ENCODE measurements around the gene IRAK2. TPM values are rescaled to one million over a fixed set of nuclear protein-coding genes. Genes with fewer than 3 reads are reported as not detected.

The IRAK2 gene
- total RNA-seq, 4 donors from 2014 or later: 6.1 to 23.8 (median 7.6) TPM

DNA sequence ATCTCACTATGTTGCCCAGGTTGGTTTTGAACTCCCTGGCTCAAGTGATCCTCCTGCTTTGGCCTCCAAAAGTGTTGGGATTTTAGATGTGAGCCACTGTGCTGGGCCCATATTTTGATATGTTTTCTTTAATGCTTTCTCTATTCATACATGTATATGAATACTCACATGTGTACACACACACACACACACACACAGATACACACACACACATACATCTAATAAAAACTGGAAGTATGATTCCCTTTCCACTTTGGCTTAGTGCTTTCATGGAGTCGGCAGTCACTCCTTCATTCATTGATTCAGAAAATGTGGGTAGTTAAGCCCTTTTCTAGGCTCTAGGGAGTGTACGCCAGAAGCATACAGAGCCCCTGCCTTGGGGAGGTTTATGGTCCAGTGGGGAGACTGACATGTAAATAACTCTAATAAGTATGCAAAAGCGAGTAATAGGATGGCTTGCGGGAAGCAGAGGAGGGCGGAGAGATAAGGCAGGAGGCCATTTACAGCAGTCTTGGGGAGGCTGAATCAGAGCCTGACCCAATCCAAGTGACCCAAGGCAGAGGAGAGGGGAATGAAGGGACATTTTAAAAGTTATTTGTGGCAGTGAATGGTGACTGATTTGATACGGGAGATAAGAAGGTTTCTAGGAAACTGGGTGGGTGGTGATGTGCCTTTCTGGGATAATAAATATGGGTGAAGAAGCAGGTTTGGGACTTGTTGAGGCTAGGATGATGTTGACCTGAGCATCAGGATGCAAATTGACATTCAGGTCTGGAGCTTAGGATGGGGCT lies 51.1 kb downstream of the IRAK2 start:
- DNase-seq (ENCODE audit: low spot score) (no peak), ATAC-seq (ENCODE audit: low FRiP score) (no peak)
- TF ChIP-seq, protein P1, sequence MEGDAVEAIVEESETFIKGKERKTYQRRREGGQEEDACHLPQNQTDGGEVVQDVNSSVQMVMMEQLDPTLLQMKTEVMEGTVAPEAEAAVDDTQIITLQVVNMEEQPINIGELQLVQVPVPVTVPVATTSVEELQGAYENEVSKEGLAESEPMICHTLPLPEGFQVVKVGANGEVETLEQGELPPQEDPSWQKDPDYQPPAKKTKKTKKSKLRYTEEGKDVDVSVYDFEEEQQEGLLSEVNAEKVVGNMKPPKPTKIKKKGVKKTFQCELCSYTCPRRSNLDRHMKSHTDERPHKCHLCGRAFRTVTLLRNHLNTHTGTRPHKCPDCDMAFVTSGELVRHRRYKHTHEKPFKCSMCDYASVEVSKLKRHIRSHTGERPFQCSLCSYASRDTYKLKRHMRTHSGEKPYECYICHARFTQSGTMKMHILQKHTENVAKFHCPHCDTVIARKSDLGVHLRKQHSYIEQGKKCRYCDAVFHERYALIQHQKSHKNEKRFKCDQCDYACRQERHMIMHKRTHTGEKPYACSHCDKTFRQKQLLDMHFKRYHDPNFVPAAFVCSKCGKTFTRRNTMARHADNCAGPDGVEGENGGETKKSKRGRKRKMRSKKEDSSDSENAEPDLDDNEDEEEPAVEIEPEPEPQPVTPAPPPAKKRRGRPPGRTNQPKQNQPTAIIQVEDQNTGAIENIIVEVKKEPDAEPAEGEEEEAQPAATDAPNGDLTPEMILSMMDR (IDR thresholded peaks at IDR 0.05): no peak

DNA sequence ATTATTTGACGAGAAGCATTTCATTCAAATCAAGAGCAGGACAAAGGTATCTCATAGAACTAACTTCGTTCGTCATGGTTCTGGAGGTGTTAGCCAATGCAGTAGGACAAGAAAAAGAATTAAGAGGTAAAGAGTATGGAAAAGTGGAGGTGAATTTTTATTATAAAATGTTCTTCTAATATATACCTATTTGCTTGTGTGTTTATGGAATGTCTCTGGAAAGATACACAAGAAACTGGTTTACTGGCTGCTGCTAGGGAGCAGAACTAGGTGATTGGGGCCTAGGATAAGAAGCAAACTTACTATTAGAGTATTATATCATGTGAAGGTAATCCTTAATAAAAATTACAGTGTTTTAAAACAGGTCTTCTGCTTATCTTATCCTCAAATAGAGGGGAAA lies 52.6 kb downstream of the IRAK2 start:
- no peak for DNase-seq (ENCODE audit: low spot score)
- TF ChIP-seq, protein P1 (IDR thresholded peaks at IDR 0.05): no peak
- ATAC-seq (ENCODE audit: low FRiP score): no peak

DNA sequence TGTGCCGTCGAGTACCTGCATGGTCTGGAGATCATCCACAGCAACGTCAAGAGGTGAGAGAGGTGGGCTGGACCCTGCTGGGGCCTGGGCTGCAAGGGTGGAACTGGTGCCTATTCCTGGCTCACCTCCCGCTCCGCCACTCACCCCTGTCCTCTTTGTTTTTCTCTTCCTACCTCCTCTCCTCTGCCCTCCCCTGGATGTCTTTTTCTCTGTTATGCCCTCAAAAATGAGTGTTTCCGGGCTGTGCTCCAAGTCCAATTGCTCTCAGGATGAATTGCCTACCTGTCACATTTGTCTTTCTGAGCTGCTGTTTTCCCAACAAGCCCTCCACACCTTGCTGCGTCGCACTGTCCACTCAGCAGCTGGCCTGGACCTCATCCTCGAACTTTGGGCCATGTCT lies 55.0 kb downstream of the IRAK2 start:
- TF ChIP-seq, protein P1 (IDR thresholded peaks at IDR 0.05): no peak
- no peak for ATAC-seq (ENCODE audit: low FRiP score)
- no peak for DNase-seq (ENCODE audit: low spot score)

DNA sequence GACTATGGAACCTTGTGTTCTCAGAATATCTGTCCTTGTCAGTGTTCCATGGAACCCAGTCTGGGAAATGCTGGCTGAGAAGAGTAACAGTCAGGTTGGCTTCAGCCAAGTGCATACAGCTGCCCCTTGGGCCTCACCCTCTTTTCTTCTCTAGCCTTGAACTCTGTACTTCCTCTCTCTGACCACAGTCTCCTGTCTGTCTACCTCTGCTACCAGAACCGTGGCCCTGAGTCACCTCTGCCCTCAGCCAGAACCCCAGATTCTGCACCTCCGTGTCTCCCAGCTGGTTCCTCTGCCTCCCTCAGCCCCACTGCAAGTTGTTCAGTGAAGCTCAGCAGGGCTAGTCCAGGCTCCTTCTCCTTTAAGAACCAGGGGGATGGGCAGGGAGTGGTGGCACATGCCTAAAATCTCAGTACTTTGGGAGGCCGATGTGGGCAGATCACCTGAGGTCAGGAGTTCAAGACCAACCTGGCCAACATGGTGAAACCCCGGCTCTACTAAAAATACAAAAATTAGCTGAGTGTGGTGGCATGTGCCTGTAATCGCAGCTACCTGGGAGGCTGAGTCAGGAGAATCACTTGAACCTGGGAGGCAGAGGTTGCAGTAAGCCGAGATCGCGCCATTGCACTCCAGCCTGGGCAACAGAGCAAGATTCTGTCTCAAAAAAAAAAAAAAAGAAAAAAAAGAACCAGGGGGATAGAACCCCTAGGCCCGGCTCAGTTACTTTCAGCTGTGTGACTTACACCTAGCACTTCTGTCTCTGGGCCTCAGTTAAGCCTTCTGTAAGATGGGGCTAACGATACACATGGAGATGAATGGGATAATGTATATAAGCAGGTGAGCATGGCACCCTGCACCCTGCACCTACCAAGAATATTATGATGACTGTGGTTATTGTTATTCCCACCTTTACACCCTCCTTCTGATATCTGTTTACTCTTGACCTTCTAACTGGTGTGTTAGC lies 59.2 kb downstream of the IRAK2 start:
- TF ChIP-seq, protein P1 (IDR thresholded peaks at IDR 0.05): no peak
- ATAC-seq (ENCODE audit: low FRiP score): no peak

DNA sequence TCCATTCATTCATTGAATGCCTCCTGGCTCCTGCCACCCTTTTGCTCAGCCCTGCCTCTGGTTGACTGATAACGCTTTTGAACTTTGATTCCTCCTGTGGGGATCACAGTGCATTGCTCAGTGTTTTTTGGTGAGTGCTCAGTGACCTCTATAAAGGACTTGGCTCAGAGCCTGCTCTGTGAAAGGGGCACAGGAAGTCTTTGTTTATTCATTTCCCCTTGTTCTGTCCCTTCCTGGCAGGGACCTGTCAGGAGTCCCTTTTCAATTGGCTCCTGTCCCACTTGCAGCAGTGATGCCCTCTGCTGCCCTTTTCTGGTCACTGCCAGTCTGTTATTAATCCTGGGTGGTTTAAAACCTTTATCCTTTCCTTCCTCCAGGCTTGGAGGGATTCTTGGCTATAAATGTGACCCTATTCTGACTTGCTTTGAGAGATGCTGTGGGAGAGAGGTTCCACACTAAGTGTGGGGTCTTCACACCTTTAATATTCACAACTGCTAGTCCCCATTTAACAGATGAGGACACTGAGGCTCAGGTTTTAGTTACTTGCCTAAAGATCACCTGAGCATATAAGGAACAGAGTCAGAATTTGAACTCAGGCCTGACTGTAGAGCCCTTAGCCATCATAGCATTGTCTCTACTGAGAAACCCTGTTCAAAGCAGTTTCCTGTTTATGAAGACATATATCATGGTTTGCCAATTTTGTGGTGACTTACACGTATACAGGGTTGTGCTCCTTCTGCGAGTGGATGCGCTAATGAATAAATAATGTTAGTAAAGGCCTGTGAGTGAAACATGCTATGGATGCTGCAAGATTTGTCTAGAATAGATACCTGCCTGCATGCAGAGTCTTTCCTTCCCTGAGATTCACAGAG lies 60.3 kb downstream of the IRAK2 start:
- TF ChIP-seq, protein P1 (IDR thresholded peaks at IDR 0.05): no peak
- ATAC-seq (ENCODE audit: low FRiP score): peak; percentile 71
- peak; percentile 67 for DNase-seq (ENCODE audit: low spot score)

More for the DNA sequence above, 59.2 kb downstream of the IRAK2 start:
- DNase-seq (ENCODE audit: low spot score): no peak

DNA sequence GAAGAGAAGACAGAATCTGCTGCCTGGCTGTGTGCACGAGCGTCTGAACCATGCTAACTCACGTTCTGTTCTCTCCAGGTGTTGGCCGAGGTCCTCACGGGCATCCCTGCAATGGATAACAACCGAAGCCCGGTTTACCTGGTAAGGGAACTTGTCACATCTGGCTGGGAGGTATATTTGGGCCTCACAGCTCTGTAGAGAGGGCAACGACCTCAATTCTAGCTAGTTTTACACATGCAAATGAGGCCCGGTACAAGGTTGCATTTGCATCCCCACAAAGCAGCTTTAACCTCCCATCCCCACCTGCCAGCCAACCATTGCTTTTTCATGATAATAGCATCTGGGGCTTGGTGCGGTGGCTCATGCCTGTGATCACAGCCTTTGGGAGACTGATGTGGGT lies 61.6 kb downstream of the IRAK2 start:
- no peak for ATAC-seq (ENCODE audit: low FRiP score)
- TF ChIP-seq, protein P1 (IDR thresholded peaks at IDR 0.05): no peak
- DNase-seq (ENCODE audit: low spot score): no peak

All from omental fat pad (tissue), 4 donors.